A673 (cell line): ENCODE results near the gene HLA-A.

Source experiments
- EZH2 ChIP-seq: fragments of 200-600 bp; sonication (generic); IDR thresholded peaks from 2 replicates; pipeline ENCODE4 v1.6.1; 2017; ENCODE audit warnings: borderline replicate concordance, low read depth, mild to moderate bottlenecking, mixed read lengths, antibody characterized with exemption, low read length; ENCODE audit not compliant: poor library complexity, severe bottlenecking
- TF ChIP-seq, protein P1 (sequence below): fragments of 300-800, 200-600 bp; sonication (generic); conservative IDR thresholded peaks from 2 replicates; pipeline ENCODE4 v1.5.1; 2017; ENCODE audit warnings: low read depth, mild to moderate bottlenecking, antibody characterized with exemption, low read length, moderate library complexity, mixed read lengths

DNA sequence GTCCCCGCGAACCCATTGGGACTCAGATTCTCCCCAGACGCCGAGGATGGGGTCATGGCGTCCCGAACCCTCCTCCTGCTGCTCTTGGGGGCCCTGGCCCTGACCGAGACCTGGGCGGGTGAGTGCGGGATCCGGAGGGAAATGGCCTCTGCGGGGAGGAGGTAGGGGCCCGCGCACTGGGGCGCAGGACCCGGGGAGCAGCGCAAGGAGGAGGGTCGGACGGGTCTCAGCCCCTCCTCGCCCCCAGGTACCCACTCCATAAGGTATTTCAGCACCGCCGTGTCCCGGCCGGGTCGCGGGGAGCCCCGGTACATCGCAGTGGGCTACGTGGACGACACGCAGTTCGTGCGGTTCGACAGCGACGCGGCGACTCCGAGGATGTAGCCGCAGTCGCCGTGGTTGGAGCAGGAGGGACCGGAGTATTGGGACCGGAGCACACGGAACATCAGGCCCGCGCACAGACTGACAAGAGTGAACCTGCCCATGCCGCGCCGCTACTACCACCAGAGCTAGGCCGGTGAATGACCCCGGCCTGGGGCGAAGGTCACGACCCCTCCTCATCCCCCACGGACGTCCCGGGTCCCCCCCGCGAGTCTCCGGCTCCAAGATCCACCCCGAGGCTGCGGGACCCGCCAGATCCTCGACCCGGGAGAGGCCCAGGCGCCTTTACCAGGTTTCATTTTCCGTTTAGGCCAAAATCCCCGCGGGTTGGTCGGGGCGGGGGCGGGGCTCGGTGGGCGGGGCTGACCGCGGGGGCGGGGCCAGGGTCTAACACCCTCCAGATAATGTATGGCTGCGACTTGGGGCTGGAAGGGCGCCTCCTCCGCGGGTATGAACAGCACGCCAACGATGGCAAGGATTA is 15.7 kb upstream of the HLA-A start:
- no peak for TF ChIP-seq EZH2
- TF ChIP-seq, protein P1, sequence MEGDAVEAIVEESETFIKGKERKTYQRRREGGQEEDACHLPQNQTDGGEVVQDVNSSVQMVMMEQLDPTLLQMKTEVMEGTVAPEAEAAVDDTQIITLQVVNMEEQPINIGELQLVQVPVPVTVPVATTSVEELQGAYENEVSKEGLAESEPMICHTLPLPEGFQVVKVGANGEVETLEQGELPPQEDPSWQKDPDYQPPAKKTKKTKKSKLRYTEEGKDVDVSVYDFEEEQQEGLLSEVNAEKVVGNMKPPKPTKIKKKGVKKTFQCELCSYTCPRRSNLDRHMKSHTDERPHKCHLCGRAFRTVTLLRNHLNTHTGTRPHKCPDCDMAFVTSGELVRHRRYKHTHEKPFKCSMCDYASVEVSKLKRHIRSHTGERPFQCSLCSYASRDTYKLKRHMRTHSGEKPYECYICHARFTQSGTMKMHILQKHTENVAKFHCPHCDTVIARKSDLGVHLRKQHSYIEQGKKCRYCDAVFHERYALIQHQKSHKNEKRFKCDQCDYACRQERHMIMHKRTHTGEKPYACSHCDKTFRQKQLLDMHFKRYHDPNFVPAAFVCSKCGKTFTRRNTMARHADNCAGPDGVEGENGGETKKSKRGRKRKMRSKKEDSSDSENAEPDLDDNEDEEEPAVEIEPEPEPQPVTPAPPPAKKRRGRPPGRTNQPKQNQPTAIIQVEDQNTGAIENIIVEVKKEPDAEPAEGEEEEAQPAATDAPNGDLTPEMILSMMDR = no peak
